Measurements from ENCODE around the gene GPR17.

Gene GPR17

GRCh38 chr2:127656569-127657231, 10.7 kb downstream of the GPR17 start:
- DNase-seq: no peak

GRCh38 chr2:127657232-127657595, 11.3 kb downstream of the GPR17 start:
- DNase-seq: no peak

GRCh38 chr2:127658146-127658545, 12.2 kb downstream of the GPR17 start:
- DNase-seq: no peak

GRCh38 chr2:127658641-127659407, 12.9 kb downstream of the GPR17 start:
- no peak for DNase-seq

- no peak for DNase-seq
Observed at GRCh38 chr2:127659408-127660290, 13.7 kb downstream of the GPR17 start.

GRCh38 chr2:127660291-127660578, 14.3 kb downstream of the GPR17 start:
- DNase-seq: no peak

GRCh38 chr2:127661072-127661649, 15.2 kb downstream of the GPR17 start:
- no peak for DNase-seq

GRCh38 chr2:127661949-127662510, 16.1 kb downstream of the GPR17 start:
- no peak for DNase-seq

- no peak for DNase-seq
Observed at GRCh38 chr2:127662937-127663565, 17.1 kb downstream of the GPR17 start.

GRCh38 chr2:127663566-127664064, 17.7 kb downstream of the GPR17 start:
- no peak for DNase-seq

- DNase-seq: no peak
Observed at GRCh38 chr2:127664065-127664894, 18.3 kb downstream of the GPR17 start.

GRCh38 chr2:127664895-127665225, 18.9 kb downstream of the GPR17 start:
- no peak for DNase-seq

GRCh38 chr2:127665267-127665893, 19.4 kb downstream of the GPR17 start:
- DNase-seq: no peak

- no peak for DNase-seq
Observed at GRCh38 chr2:127669056-127669455, 23.1 kb downstream of the GPR17 start.

GRCh38 chr2:127670055-127670956, 24.4 kb downstream of the GPR17 start:
- no peak for DNase-seq

GRCh38 chr2:127670957-127671290, 25.0 kb downstream of the GPR17 start:
- no peak for DNase-seq

- DNase-seq: no peak
Observed at GRCh38 chr2:127671557-127672302, 25.8 kb downstream of the GPR17 start.

- DNase-seq: no peak
Observed at GRCh38 chr2:127672341-127673224, 26.6 kb downstream of the GPR17 start.

Data from stimulated activated CD4-positive, alpha-beta T cell treated with anti-CD3 and anti-CD28 coated beads, Interleukin-4, amount 100 ng/mL, for 4 hours (primary cell).